SK-N-SH treated with all-trans-retinoic acid at 6 μM for 48 hours (cell line): ENCODE measurements around the gene SCGB1A1.

ENCODE experiments used
- ATAC-seq: fragments of 200-7000 bp; cut with Tn5 transposase; 3 replicates; pipeline ENCODE4 v1.9.1; 2020; ENCODE audit warnings: mild to moderate bottlenecking, moderate library complexity
- ARNTL ChIP-seq: fragments of 450-650 bp; formaldehyde crosslinking; IDR thresholded peaks from 2 replicates; pipeline ENCODE4 v1.5.0; 2020; ENCODE audit warnings: low read depth, mild to moderate bottlenecking, moderate library complexity, borderline replicate concordance
- BACH2 ChIP-seq: fragments of 250-450 bp; sonication (Bioruptor Pico); IDR thresholded peaks from 2 replicates; pipeline ENCODE4 v1.9.0; 2021; ENCODE audit warnings: mild to moderate bottlenecking, borderline replicate concordance
- CREB5 ChIP-seq: fragments of 250-450 bp; sonication (Bioruptor Pico); IDR thresholded peaks from 2 replicates; pipeline ENCODE4 v1.5.1; 2020; ENCODE audit warnings: low read depth, mild to moderate bottlenecking, moderate library complexity
- CSDC2 ChIP-seq: fragments of 250-450 bp; sonication (Bioruptor Pico); IDR thresholded peaks from 2 replicates; pipeline ENCODE4 v1.5.0; 2020; ENCODE audit warnings: mild to moderate bottlenecking, moderate library complexity
- CSRNP3 ChIP-seq: fragments of 250-450 bp; sonication (Bioruptor Pico); IDR thresholded peaks from 2 replicates; pipeline ENCODE4 v1.5.1; 2021; ENCODE audit warnings: mild to moderate bottlenecking, moderate library complexity
- ESRRG ChIP-seq: fragments of 250-450 bp; sonication (Bioruptor Pico); IDR thresholded peaks from 2 replicates; pipeline ENCODE4 v1.6.1; 2021; ENCODE audit warnings: mild to moderate bottlenecking
- ISL1 ChIP-seq: fragments of 250-450 bp; sonication (Bioruptor Pico); IDR thresholded peaks from 2 replicates; pipeline ENCODE4 v2.1.2; 2022; ENCODE audit warnings: mild to moderate bottlenecking, moderate library complexity
- PATZ1 ChIP-seq: fragments of 250-450 bp; sonication (Bioruptor Pico); IDR thresholded peaks from 2 replicates; pipeline ENCODE4 v1.8.0; 2020; ENCODE audit warnings: mild to moderate bottlenecking, moderate library complexity, borderline replicate concordance
- POU6F1 ChIP-seq: fragments of 250-450 bp; sonication (Bioruptor Pico); IDR thresholded peaks from 2 replicates; pipeline ENCODE4 v1.8.0; 2021; ENCODE audit warnings: low read depth, mild to moderate bottlenecking, moderate library complexity, borderline replicate concordance
- RARB ChIP-seq: fragments of 250-450 bp; sonication (Bioruptor Pico); IDR thresholded peaks from 2 replicates; pipeline ENCODE4 v1.8.0; 2021; ENCODE audit warnings: mild to moderate bottlenecking, moderate library complexity
- TCF4 ChIP-seq: fragments of 250-450 bp; sonication (Bioruptor Pico); IDR thresholded peaks from 2 replicates; pipeline ENCODE4 v1.8.0; 2021; ENCODE audit warnings: mild to moderate bottlenecking, moderate library complexity, borderline replicate concordance
- TOX ChIP-seq: fragments of 250-450 bp; sonication (Bioruptor Pico); IDR thresholded peaks from 2 replicates; pipeline ENCODE4 v1.8.0; 2021; ENCODE audit warnings: mild to moderate bottlenecking, moderate library complexity, borderline replicate concordance
- ZC3H10 ChIP-seq: fragments of 250-450 bp; sonication (Bioruptor Pico); IDR thresholded peaks from 2 replicates; pipeline ENCODE4 v1.5.1; 2021; ENCODE audit warnings: mild to moderate bottlenecking, moderate library complexity
- ZFP3 ChIP-seq: fragments of 250-450 bp; sonication (Bioruptor Pico); IDR thresholded peaks from 2 replicates; pipeline ENCODE4 v1.5.0; 2020; ENCODE audit warnings: mild to moderate bottlenecking, moderate library complexity
- ZFP30 ChIP-seq: fragments of 450-650 bp; formaldehyde crosslinking; IDR thresholded peaks from 2 replicates; pipeline ENCODE4 v1.5.0; 2022; ENCODE audit warnings: mild to moderate bottlenecking, moderate library complexity
- ZNF565 ChIP-seq: fragments of 450-650 bp; formaldehyde crosslinking; conservative IDR thresholded peaks from 2 replicates; pipeline ENCODE4 v1.5.0; 2020; ENCODE audit warnings: low read depth, mild to moderate bottlenecking, moderate library complexity
- ZNF70 ChIP-seq: fragments of 450-650 bp; formaldehyde crosslinking; IDR thresholded peaks from 2 replicates; pipeline ENCODE4 v1.5.0; 2020; ENCODE audit warnings: mild to moderate bottlenecking, moderate library complexity
- ZNF8 ChIP-seq: fragments of 450-650 bp; formaldehyde crosslinking; IDR thresholded peaks from 2 replicates; pipeline ENCODE4 v1.5.0; 2020; ENCODE audit warnings: mild to moderate bottlenecking, moderate library complexity

The SCGB1A1 gene

GRCh38 chr11:62418136-62418535 lies 697 bp upstream of the SCGB1A1 start:
- no peak for TF ChIP-seq RARB (CRISPR knock-in tag)
- no peak for TF ChIP-seq CSDC2 (CRISPR knock-in tag)
- no peak for TF ChIP-seq BACH2 (CRISPR knock-in tag)
- no peak for TF ChIP-seq ARNTL (CRISPR knock-in tag)
- TF ChIP-seq, all 23 proteins: peak for 0
- ATAC-seq = no peak

GRCh38 chr11:62419314-62419929 lies 589 bp downstream of the SCGB1A1 start:
- TF ChIP-seq ZNF565 (no peak), ZC3H10 (CRISPR knock-in tag) (no peak), CSRNP3 (no peak), ZNF70 (CRISPR knock-in tag) (no peak), BACH2 (CRISPR knock-in tag) (no peak), TOX (no peak), CREB5 (CRISPR knock-in tag) (no peak), RARB (CRISPR knock-in tag) (no peak)
- ATAC-seq = no peak

- ATAC-seq = no peak
- TF ChIP-seq CSRNP3 = no peak
These were observed 1.1 kb downstream of the SCGB1A1 start for GRCh38 chr11:62419943-62420342.

GRCh38 chr11:62420882-62421281 lies 2.0 kb downstream of the SCGB1A1 start:
- TF ChIP-seq PATZ1 (CRISPR knock-in tag) = no peak
- no peak for TF ChIP-seq CREB5 (CRISPR knock-in tag)
- no peak for TF ChIP-seq CSDC2 (CRISPR knock-in tag)
- no peak for TF ChIP-seq ESRRG (CRISPR knock-in tag)
- TF ChIP-seq ARNTL (CRISPR knock-in tag) = no peak
- no peak for TF ChIP-seq RARB (CRISPR knock-in tag)
- TF ChIP-seq ZC3H10 (CRISPR knock-in tag) = no peak
- TF ChIP-seq TCF4 (CRISPR knock-in tag) = no peak
- TF ChIP-seq, all 23 proteins: peak for 0
- no peak for ATAC-seq

GRCh38 chr11:62421996-62422395 lies 3.2 kb downstream of the SCGB1A1 start:
- no peak for TF ChIP-seq CSDC2 (CRISPR knock-in tag)
- no peak for TF ChIP-seq TOX
- TF ChIP-seq ZFP30 = no peak
- no peak for TF ChIP-seq ARNTL (CRISPR knock-in tag)
- TF ChIP-seq POU6F1 (CRISPR knock-in tag) = no peak
- no peak for TF ChIP-seq ISL1
- TF ChIP-seq ESRRG (CRISPR knock-in tag) = no peak
- TF ChIP-seq ZFP3 = no peak
- no peak for TF ChIP-seq ZNF8
- TF ChIP-seq BACH2 (CRISPR knock-in tag) = no peak
- no peak for ATAC-seq
